Activated CD4-positive, alpha-beta T cell treated with anti-CD3 and anti-CD28 coated beads for 36 hours (primary cell): ENCODE measurements around the gene NTN1. TPM values are rescaled to one million over a fixed set of nuclear protein-coding genes. Genes with fewer than 3 reads are reported as not detected.

Experiments
- ATAC-seq: fragments of 200-7000 bp; cut with Tn5 transposase; one replicate; pipeline ENCODE4 v1.10.0; 2021; ENCODE audit warnings: mild to moderate bottlenecking, moderate library complexity
- CTCF ChIA-PET: fragments of 350-600 bp; sonication (Branson Sonifier 250); formaldehyde crosslinking; loops from one replicate; lab custom pipeline; 2021; ENCODE audit warnings: antibody characterized with exemption; lab: Charles Lee
- POLR2A ChIA-PET: fragments of 350-600 bp; sonication (Branson Sonifier 250); formaldehyde crosslinking; loops from one replicate; lab custom pipeline; 2021; ENCODE audit warnings: antibody characterized with exemption, inconsistent platforms; lab: Charles Lee
- DNase-seq: peaks from one replicate; pipeline ENCODE4 v3.0.0-alpha.2; 2020
- H3K27ac Mint-ChIP-seq: one replicate; pipeline ENCODE4 v1.8.0; 2021; ENCODE audit warnings: mixed read lengths
- H3K27me3 Mint-ChIP-seq: one replicate; pipeline ENCODE4 v1.8.0; 2021; ENCODE audit warnings: mixed read lengths
- H3K36me3 Mint-ChIP-seq: one replicate; pipeline ENCODE4 v1.8.0; 2021; ENCODE audit warnings: low read depth, mixed read lengths
- H3K4me1 Mint-ChIP-seq: one replicate; pipeline ENCODE4 v1.8.0; 2021; ENCODE audit warnings: mixed read lengths
- H3K4me3 Mint-ChIP-seq: one replicate; pipeline ENCODE4 v1.8.0; 2021; ENCODE audit warnings: mild to moderate bottlenecking, moderate library complexity, mixed read lengths
- H3K9me3 Mint-ChIP-seq: one replicate; pipeline ENCODE4 v1.8.0; 2021; ENCODE audit warnings: low read depth, mixed read lengths
- intact Hi-C, 2 experiments: fragments of 100-400 bp; cut with DNase I in 1 of 2; cut with micrococcal nuclease in 1 of 2; formaldehyde crosslinking; loops; one replicate each; pipeline versions ENCODE4 v1.14.2 to v1.15.1; 2022 to 2024; cut with DNase I, micrococcal nuclease
- total RNA-seq, 2 experiments: library from RNA; stranded (reverse); gene quantifications; one replicate each; pipeline ENCODE4 v1.2.3, GENCODE V29; 2021

The NTN1 gene
- total RNA-seq, 2 experiments from 2014 or later: 0.60 to 0.71 TPM

DNA sequence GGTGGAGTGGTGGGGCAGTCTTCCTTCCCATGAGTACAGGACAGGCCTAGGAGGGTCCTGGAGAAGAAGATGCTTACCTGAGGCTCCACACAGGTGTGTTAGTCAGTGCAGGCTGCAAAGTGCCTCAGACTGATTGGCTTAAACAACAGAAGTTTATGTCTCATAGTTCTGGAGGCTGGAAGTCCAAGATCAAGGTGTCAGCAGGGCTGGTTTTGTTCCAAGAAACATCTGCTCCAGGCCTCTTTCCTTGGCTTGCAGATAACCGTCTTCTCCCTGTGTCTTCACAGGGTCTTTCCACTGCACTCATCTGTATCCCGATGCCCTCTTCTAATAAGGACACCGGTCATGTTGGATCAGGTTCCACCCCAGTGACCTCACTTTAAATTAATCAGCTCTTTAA lies 153.0 kb downstream of the NTN1 start:
- no peaks in the 10 kb centered on the region for H3K36me3 Mint-ChIP-seq
- intact Hi-C loops: no loop called here
- H3K4me3 Mint-ChIP-seq: no peak overlapping the region
- no peaks in the 10 kb centered on the region for H3K27me3 Mint-ChIP-seq
- DNase-seq (no peak), ATAC-seq (no peak)
- no peaks in the 10 kb centered on the region for H3K9me3 Mint-ChIP-seq
- CTCF ChIA-PET: interaction anchor here (0.7 kb wide), 1 partner anchor 194 kb away, joined by 3 read pairs; no protein-coding TSS in a partner anchor
- no peak overlapping the region for H3K27ac Mint-ChIP-seq
- POLR2A ChIA-PET: no interaction called here
- H3K4me1 Mint-ChIP-seq: peaks cover 15% of the 10 kb centered on the region

- no peak overlapping the region for H3K27ac Mint-ChIP-seq
- no peaks in the 10 kb centered on the region for H3K27me3 Mint-ChIP-seq
- DNase-seq (no peak), ATAC-seq (no peak)
- ChIA-PET CTCF (no interaction called here), POLR2A (no interaction called here)
- no peaks in the 10 kb centered on the region for H3K9me3 Mint-ChIP-seq
- intact Hi-C loops: no loop called here
- H3K4me1 Mint-ChIP-seq: peaks cover 15% of the 10 kb centered on the region
- no peaks in the 10 kb centered on the region for H3K36me3 Mint-ChIP-seq
- no peak overlapping the region for H3K4me3 Mint-ChIP-seq
Observed at GRCh38 chr17:9174779-9175574, 153.7 kb downstream of the NTN1 start.

DNA sequence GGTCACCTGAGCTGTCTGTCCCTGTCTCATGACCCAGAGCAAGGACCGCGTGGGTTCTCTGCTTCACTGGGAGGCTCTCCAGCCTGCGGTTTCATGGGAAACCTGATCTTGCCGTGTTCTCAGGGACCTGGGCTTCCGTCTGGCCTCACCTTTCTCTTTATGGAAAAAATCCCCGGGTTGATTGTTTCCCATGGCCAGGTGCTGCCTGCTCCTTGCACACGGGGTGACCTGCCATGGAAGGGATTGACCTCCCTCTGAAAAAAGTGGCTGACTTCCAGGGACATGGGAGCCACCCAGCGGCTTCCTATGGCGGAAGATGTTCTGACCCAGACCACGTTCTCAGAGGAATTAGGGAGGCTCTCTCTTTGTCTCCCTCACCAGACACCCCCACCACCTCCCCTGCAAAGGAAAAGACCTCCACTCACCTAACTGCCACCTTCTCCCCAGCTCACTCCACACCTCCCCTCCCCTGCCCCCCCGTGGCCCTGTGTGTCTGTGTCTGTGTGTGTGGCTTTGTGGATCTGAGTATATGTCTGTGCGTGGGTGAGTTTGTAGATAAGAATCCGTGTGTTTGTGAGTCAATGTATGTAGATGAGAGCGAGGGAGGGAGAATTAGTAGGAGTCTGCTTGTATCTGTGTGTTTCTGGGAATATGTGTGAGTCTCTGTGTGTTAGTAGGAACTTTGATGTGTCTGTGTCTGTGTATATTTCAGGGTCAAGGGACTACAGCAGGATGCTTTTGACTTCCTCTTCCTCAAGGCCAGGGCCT lies 154.6 kb downstream of the NTN1 start:
- no peak overlapping the region for H3K4me3 Mint-ChIP-seq
- no peaks in the 10 kb centered on the region for H3K36me3 Mint-ChIP-seq
- DNase-seq: peak; percentile 21
- CTCF ChIA-PET: interaction anchor here (1.0 kb wide), 1 partner anchor 30 kb away, joined by 3 read pairs; no protein-coding TSS in a partner anchor
- no peaks in the 10 kb centered on the region for H3K9me3 Mint-ChIP-seq
- H3K4me1 Mint-ChIP-seq: peaks cover 13% of the 10 kb centered on the region
- POLR2A ChIA-PET: no interaction called here
- intact Hi-C loops: no loop called here
- ATAC-seq: peak; percentile 81
- no peak overlapping the region for H3K27ac Mint-ChIP-seq
- H3K27me3 Mint-ChIP-seq: no peaks in the 10 kb centered on the region

DNA sequence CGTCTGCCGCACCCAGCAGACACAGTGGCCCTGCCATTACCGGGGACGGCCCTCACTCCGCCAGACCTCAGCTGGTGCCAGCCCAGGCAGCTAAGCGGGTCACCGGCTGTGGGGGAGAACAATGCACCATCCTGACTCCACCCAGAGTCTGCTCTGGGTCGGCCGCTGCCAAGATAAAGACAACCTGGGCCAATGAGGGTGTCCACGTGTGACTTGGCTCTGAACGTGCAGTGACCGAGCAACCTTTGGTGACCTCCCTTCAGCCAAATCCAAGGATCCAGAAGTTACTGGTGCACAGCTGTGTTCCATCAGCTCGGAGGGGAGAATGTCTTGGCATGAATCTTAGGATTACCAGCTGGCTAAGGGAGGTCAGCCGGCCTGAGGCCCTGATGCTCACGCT lies 155.9 kb downstream of the NTN1 start:
- intact Hi-C loops: no loop called here
- DNase-seq: no peak

GRCh38 chr17:9178319-9178718 lies 157.0 kb downstream of the NTN1 start:
- intact Hi-C loops: no loop called here
- no peak overlapping the region for H3K27ac Mint-ChIP-seq

More for the DNA sequence above, 155.9 kb downstream of the NTN1 start:
- Mint-ChIP-seq H3K27ac (no peak overlapping the region), H3K4me3 (no peak overlapping the region), H3K4me1 (peaks cover 6% of the 10 kb centered on the region), H3K36me3 (no peaks in the 10 kb centered on the region), H3K9me3 (no peaks in the 10 kb centered on the region), H3K27me3 (no peaks in the 10 kb centered on the region)
- ATAC-seq: no peak
- CTCF ChIA-PET: no interaction called here
- POLR2A ChIA-PET: no interaction called here

DNA sequence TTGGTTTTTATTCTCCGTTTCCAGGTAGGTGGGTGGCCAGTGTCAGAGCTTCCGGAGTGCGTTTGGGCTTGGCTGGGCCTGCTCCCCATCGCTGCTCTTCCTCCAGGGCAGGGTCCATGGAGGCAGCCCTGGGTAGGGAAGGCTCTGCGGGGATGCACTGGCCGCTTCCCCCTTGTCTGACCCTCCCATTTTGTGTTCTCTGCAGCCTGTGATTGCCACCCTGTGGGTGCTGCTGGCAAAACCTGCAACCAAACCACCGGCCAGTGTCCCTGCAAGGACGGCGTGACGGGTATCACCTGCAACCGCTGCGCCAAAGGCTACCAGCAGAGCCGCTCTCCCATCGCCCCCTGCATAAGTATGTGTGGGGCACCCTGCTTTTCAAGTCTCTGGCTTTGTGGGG lies 158.3 kb downstream of the NTN1 start:
- H3K9me3 Mint-ChIP-seq: no peaks in the 10 kb centered on the region
- H3K4me3 Mint-ChIP-seq: no peak overlapping the region
- POLR2A ChIA-PET: no interaction called here
- H3K36me3 Mint-ChIP-seq: no peaks in the 10 kb centered on the region
- H3K27ac Mint-ChIP-seq: no peak overlapping the region
- intact Hi-C loops: no loop called here
- no peaks in the 10 kb centered on the region for H3K27me3 Mint-ChIP-seq
- no peak for DNase-seq
- no peak for ATAC-seq
- H3K4me1 Mint-ChIP-seq: peaks cover 6% of the 10 kb centered on the region
- CTCF ChIA-PET: interaction anchor here (1.0 to 1.4 kb wide), 2 partner anchors 17 to 112 kb away, joined by 3 to 4 read pairs; no protein-coding TSS in a partner anchor

More at GRCh38 chr17:9178319-9178718, 157.0 kb downstream of the NTN1 start:
- ChIA-PET CTCF (no interaction called here), POLR2A (no interaction called here)
- ATAC-seq: no peak
- no peaks in the 10 kb centered on the region for H3K36me3 Mint-ChIP-seq
- H3K4me1 Mint-ChIP-seq: peaks cover 6% of the 10 kb centered on the region
- H3K9me3 Mint-ChIP-seq: no peaks in the 10 kb centered on the region
- DNase-seq: no peak
- no peak overlapping the region for H3K4me3 Mint-ChIP-seq
- H3K27me3 Mint-ChIP-seq: no peaks in the 10 kb centered on the region

GRCh38 chr17:9181640-9182039 lies 160.3 kb downstream of the NTN1 start:
- no peaks in the 10 kb centered on the region for H3K27me3 Mint-ChIP-seq
- no peaks in the 10 kb centered on the region for H3K4me1 Mint-ChIP-seq
- no peak overlapping the region for H3K27ac Mint-ChIP-seq
- H3K9me3 Mint-ChIP-seq: no peaks in the 10 kb centered on the region
- ATAC-seq: no peak
- POLR2A ChIA-PET: no interaction called here
- H3K36me3 Mint-ChIP-seq: no peaks in the 10 kb centered on the region
- no peak overlapping the region for H3K4me3 Mint-ChIP-seq
- no peak for DNase-seq
- intact Hi-C loops: no loop called here
- CTCF ChIA-PET: no interaction called here

GRCh38 chr17:9183306-9183705 lies 162.0 kb downstream of the NTN1 start:
- DNase-seq (peak; percentile 14), ATAC-seq (no peak)
- ChIA-PET POLR2A (no interaction called here), CTCF (interaction anchor here (1.3 kb wide), 1 partner anchor 185 kb away, joined by 3 read pairs; no protein-coding TSS in a partner anchor)
- Mint-ChIP-seq H3K36me3 (no peaks in the 10 kb centered on the region), H3K27me3 (peaks cover 2% of the 10 kb centered on the region), H3K27ac (no peak overlapping the region), H3K4me1 (no peaks in the 10 kb centered on the region), H3K4me3 (no peak overlapping the region), H3K9me3 (no peaks in the 10 kb centered on the region)
- intact Hi-C loops: no loop called here

DNA sequence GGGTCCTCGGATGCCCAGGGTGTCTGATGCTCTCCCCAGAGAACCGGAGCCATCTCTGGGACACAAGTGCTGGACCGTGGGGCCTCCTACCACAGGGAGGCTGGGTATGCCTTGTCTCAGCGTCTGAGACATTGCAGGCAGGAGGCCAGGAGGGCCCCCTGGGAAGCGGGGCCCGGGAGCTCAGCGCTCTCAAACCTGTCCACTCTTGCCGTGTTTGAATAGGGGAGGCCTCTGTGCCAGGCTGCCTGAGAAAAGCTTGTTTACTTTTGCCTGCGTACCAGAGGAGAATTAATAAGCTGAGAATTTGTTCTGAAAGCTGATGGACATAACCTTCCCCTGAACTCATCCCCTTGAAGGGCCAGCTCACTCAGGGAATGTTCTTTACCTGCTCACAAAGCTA lies 163.8 kb downstream of the NTN1 start:
- Mint-ChIP-seq H3K4me1 (no peaks in the 10 kb centered on the region), H3K9me3 (no peaks in the 10 kb centered on the region), H3K4me3 (no peak overlapping the region), H3K36me3 (no peaks in the 10 kb centered on the region), H3K27ac (no peak overlapping the region), H3K27me3 (peaks cover 2% of the 10 kb centered on the region)
- ATAC-seq (no peak), DNase-seq (no peak)
- CTCF ChIA-PET: interaction anchor here (0.5 kb wide), 1 partner anchor 36 kb away, joined by 3 read pairs; no protein-coding TSS in a partner anchor
- intact Hi-C loops: no loop called here
- POLR2A ChIA-PET: no interaction called here

- no peak for DNase-seq
- no peaks in the 10 kb centered on the region for H3K4me1 Mint-ChIP-seq
- no peak for ATAC-seq
- H3K36me3 Mint-ChIP-seq: no peaks in the 10 kb centered on the region
- no peak overlapping the region for H3K27ac Mint-ChIP-seq
- no peaks in the 10 kb centered on the region for H3K9me3 Mint-ChIP-seq
- ChIA-PET POLR2A (no interaction called here), CTCF (interaction anchor here (0.5 to 0.7 kb wide), 2 partner anchors 27 to 35 kb away, joined by 3 to 4 read pairs; no protein-coding TSS in a partner anchor)
- H3K4me3 Mint-ChIP-seq: no peak overlapping the region
- intact Hi-C loops: no loop called here
- H3K27me3 Mint-ChIP-seq: peaks cover 2% of the 10 kb centered on the region
Observed at GRCh38 chr17:9185688-9186284, 164.5 kb downstream of the NTN1 start.

DNA sequence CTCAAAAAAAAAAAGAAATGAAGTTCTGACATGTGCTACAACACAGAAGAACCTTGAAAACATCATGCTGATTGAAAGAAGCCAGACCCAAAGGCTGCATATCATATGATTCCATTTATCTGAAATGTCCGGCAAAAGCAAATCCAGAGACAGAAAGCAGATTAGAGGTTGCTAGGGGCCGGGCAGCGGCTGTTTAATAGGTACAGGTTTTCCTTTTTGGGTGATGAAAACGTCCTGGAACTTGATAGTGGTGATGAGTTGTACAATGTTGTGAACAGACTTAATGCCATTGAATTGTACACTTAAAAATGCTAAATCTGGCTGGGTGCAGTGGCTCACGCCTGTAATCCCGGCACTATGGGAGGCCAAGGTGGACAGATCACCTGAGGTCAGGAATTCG lies 166.5 kb downstream of the NTN1 start:
- CTCF ChIA-PET: no interaction called here
- peaks cover 2% of the 10 kb centered on the region for H3K27me3 Mint-ChIP-seq

More for the DNA sequence above, 166.5 kb downstream of the NTN1 start:
- DNase-seq: no peak
- no peak for ATAC-seq
- Mint-ChIP-seq H3K4me1 (no peaks in the 10 kb centered on the region), H3K36me3 (no peaks in the 10 kb centered on the region), H3K27ac (no peak overlapping the region), H3K4me3 (no peak overlapping the region), H3K9me3 (no peaks in the 10 kb centered on the region)
- POLR2A ChIA-PET: no interaction called here
- intact Hi-C loops: no loop called here
